Activated CD8-positive, alpha-beta T cell treated with anti-CD3 and anti-CD28 coated beads for 36 hours (primary cell): ENCODE data around the gene ABCC3. TPM values are rescaled to one million over a fixed set of nuclear protein-coding genes. Genes with fewer than 3 reads are reported as not detected.

Experiments used
- ATAC-seq: fragments of 200-7000 bp; cut with Tn5 transposase; one replicate; pipeline ENCODE4 v1.10.0; 2021; ENCODE audit warnings: mild to moderate bottlenecking, moderate library complexity
- CTCF ChIA-PET: fragments of 350-600 bp; sonication (Branson Sonifier 250); formaldehyde crosslinking; loops from one replicate; lab custom pipeline; 2021; ENCODE audit warnings: antibody characterized with exemption; lab: Charles Lee
- POLR2A ChIA-PET: fragments of 350-600 bp; sonication (Branson Sonifier 250); formaldehyde crosslinking; loops from one replicate; lab custom pipeline; 2021; ENCODE audit warnings: antibody characterized with exemption; lab: Charles Lee
- DNase-seq: peaks from one replicate; pipeline ENCODE4 v3.0.0-alpha.2; 2020
- H3K27ac Mint-ChIP-seq: one replicate; pipeline ENCODE4 v1.8.0; 2021; ENCODE audit warnings: mild to moderate bottlenecking, mixed read lengths
- H3K27me3 Mint-ChIP-seq: one replicate; pipeline ENCODE4 v1.8.0; 2021; ENCODE audit warnings: mixed read lengths
- H3K36me3 Mint-ChIP-seq: one replicate; pipeline ENCODE4 v1.8.0; 2021; ENCODE audit warnings: low read depth, mixed read lengths
- H3K4me1 Mint-ChIP-seq: one replicate; pipeline ENCODE4 v1.8.0; 2021; ENCODE audit warnings: low read depth, mixed read lengths
- H3K4me3 Mint-ChIP-seq: one replicate; pipeline ENCODE4 v1.8.0; 2021; ENCODE audit warnings: mild to moderate bottlenecking, moderate library complexity, mixed read lengths
- H3K9me3 Mint-ChIP-seq: one replicate; pipeline ENCODE4 v1.8.0; 2021; ENCODE audit warnings: mixed read lengths
- intact Hi-C: fragments of 100-400 bp; cut with micrococcal nuclease; formaldehyde crosslinking; loops from one replicate; pipeline ENCODE4 v1.10.0; 2022
- total RNA-seq, 2 experiments: library from RNA; stranded (reverse); gene quantifications; one replicate each; pipeline ENCODE4 v1.2.3, GENCODE V29; 2021
- TF ChIP-seq, protein P1 (sequence below): fragments of 200-600 bp; IDR thresholded peaks from one replicate; pipeline ENCODE4 v1.8.0; 2022; ENCODE audit warnings: antibody characterized with exemption, mild to moderate bottlenecking

ABCC3 gene
- total RNA-seq, 2 experiments from 2014 or later, result not detected

DNA sequence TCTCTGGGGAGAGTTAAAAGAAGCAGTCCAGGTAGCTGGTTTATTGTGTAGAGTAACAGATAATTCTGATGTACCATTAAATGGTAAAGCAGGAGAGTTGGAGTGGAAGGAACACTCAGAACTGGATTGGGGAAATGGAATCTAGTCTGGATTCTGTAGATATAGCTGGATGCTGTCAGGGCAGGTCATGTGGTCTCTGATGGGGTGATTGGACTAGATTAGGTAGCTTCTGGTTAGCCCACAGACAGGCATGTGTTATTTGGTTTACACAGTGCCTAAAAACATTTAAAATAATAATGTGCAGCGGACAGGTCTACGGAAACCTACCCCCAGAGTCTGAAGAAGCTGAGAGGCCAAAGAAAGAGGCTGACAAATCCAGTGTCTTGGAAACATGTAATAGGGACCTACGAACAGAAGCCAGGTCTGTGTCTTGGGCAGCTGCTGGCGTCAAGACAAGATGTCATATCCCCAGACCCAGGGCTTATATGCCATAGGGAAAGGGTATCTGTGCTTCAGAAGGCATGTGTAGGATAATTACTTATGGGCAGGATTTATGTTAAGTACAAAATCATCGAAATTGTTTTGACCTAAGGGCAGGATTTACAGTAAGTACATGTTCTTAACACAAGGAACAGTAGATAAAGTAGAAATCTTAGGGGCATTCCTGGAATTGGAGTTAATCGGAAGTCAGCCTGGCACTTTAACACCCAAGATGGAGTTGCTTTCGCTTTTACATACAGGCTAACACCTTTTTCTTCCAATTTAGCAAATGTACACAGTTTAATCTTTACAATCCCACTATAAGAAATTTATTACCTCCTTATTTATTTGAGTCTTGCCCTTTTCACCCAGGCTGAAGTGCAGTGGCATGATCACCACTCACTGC, 97.1 kb downstream of the ABCC3 start:
- H3K4me1 Mint-ChIP-seq, result peaks cover 64% of the 10 kb centered on the region
- DNase-seq, result no peak
- intact Hi-C loops, result no loop called here
- H3K4me3 Mint-ChIP-seq, result no peak overlapping the region
- TF ChIP-seq, protein P1, sequence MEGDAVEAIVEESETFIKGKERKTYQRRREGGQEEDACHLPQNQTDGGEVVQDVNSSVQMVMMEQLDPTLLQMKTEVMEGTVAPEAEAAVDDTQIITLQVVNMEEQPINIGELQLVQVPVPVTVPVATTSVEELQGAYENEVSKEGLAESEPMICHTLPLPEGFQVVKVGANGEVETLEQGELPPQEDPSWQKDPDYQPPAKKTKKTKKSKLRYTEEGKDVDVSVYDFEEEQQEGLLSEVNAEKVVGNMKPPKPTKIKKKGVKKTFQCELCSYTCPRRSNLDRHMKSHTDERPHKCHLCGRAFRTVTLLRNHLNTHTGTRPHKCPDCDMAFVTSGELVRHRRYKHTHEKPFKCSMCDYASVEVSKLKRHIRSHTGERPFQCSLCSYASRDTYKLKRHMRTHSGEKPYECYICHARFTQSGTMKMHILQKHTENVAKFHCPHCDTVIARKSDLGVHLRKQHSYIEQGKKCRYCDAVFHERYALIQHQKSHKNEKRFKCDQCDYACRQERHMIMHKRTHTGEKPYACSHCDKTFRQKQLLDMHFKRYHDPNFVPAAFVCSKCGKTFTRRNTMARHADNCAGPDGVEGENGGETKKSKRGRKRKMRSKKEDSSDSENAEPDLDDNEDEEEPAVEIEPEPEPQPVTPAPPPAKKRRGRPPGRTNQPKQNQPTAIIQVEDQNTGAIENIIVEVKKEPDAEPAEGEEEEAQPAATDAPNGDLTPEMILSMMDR, result no peak
- H3K27ac Mint-ChIP-seq, result peak overlapping the region; percentile 67
- ChIA-PET POLR2A (interaction anchor here (0.6 to 1.4 kb wide), 4 partner anchors 10 to 27 kb away, joined by 3 to 8 read pairs (median 4); partner anchors contain the start of gene LUC7L3), CTCF (no interaction called here)
- ATAC-seq, result peak; percentile 34
- no peaks in the 10 kb centered on the region for H3K27me3 Mint-ChIP-seq
- H3K36me3 Mint-ChIP-seq, result peaks cover 16% of the 10 kb centered on the region
- no peaks in the 10 kb centered on the region for H3K9me3 Mint-ChIP-seq

DNA sequence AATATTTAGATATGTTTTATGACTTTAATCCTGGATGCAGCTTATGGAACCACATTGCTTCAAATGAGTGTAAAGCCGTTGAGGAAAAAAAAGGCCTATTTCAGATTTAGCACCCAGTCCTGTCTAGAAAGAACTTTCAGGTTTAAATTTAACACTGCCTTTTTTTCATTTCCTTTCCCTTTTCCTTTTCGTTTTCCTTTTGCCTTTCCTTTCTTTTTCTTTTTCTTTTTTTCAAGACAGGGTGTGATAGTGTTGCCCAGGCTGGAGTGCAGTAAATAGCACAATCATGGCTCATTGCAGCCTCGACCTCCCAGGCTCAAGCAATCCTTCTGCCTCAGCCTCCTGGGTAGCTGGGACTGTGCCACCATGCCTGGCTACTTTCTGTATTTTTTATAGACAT, 100.6 kb downstream of the ABCC3 start:
- Mint-ChIP-seq H3K4me3 (no peak overlapping the region), H3K36me3 (peaks cover 36% of the 10 kb centered on the region), H3K27me3 (no peaks in the 10 kb centered on the region), H3K9me3 (no peaks in the 10 kb centered on the region), H3K27ac (peak overlapping the region; percentile 77), H3K4me1 (peaks cover 67% of the 10 kb centered on the region)
- DNase-seq, result no peak
- intact Hi-C loops, result no loop called here
- TF ChIP-seq, protein P1, result no peak
- ChIA-PET CTCF (interaction anchor here (1.1 kb wide), 1 partner anchor 40 kb away, joined by 3 read pairs; no protein-coding TSS in a partner anchor), POLR2A (interaction anchor here (0.6 kb wide), 1 partner anchor 56 kb away, joined by 3 read pairs; no protein-coding TSS in a partner anchor)
- no peak for ATAC-seq

DNA sequence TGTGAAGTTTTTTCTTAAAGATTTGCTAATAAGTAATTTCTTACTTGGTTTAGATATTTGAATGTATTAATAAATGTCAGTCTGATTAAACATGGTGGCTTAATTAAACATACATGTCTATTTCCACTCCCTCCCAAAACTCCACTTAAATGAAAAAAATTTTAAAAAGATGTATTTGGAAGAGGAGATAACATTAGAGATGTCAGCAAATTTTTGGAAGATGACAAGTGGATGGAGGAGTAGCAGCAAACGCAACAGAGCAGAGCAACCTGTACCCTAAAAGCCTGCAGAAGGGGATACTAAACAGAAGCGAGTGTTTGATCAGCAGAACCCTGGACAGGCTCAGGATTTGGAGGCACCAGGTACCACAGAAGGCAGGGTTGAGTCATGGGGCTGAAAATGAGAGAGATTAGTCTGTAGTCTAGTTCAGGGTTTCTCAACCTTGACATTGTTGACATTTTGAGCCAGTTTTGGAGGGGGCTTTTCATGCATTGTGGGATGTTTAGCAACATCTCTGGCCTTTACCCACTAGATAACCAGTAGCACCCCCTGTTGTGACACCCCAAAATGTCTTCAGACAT, 102.5 kb downstream of the ABCC3 start:
- Mint-ChIP-seq H3K36me3 (peaks cover 45% of the 10 kb centered on the region), H3K27ac (peak overlapping the region; percentile 40), H3K4me3 (no peak overlapping the region), H3K9me3 (no peaks in the 10 kb centered on the region), H3K4me1 (peaks cover 53% of the 10 kb centered on the region), H3K27me3 (no peaks in the 10 kb centered on the region)
- ATAC-seq (peak; percentile 77), DNase-seq (peak; percentile 39)
- ChIA-PET CTCF (no interaction called here), POLR2A (no interaction called here)
- TF ChIP-seq, protein P1, result no peak
- intact Hi-C loops, result no loop called here

DNA sequence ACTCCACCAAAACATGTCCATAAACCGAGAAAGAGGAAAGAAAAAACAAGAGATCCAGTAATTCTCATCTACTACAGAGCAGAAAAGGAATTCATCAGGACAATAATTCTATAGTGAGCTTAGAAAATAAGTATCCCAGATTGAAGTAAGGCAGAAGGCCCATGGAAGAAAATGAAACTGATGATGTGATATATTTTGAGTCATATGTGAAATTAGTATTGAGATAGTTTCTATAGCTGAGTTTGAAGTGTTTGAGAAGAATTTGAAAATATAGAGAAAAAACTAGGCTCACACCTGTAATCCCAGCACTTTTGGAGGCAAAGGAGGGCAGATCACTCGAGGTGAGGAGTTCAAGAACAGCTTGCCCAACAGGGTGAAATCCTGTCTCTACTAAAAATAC, 104.4 kb downstream of the ABCC3 start:
- no peak for ATAC-seq
- H3K36me3 Mint-ChIP-seq, result peaks cover 58% of the 10 kb centered on the region
- POLR2A ChIA-PET, result interaction anchor here (0.9 to 1.8 kb wide), 2 partner anchors 10 to 13 kb away, joined by 3 to 7 read pairs; no protein-coding TSS in a partner anchor

More for the DNA sequence above, 104.4 kb downstream of the ABCC3 start:
- CTCF ChIA-PET, result interaction anchor here (0.7 to 1.2 kb wide), 3 partner anchors 11 to 41 kb away, joined by 3 read pairs; no protein-coding TSS in a partner anchor
- intact Hi-C loops, result no loop called here
- Mint-ChIP-seq H3K4me1 (peaks cover 46% of the 10 kb centered on the region), H3K9me3 (no peaks in the 10 kb centered on the region), H3K4me3 (no peak overlapping the region), H3K27me3 (no peaks in the 10 kb centered on the region), H3K27ac (peak overlapping the region; percentile 71)
- DNase-seq, result no peak
- TF ChIP-seq, protein P1, result no peak

Other genes with a start within 250 kb of the ABCC3 start
- 10 to 100 TPM; 70.6 to 71.0 TPM for gene LRRC59, start 237.4 kb upstream of the ABCC3 start, total RNA-seq
- 10 to 100 TPM; 14.5 to 17.5 TPM for gene ACSF2, start 208.7 kb upstream of the ABCC3 start, total RNA-seq
- gene CHAD, start 166.0 kb upstream of the ABCC3 start, total RNA-seq, result not detected
- gene RSAD1, start 156.0 kb upstream of the ABCC3 start, total RNA-seq, result 10 to 100 TPM; 39.2 to 40.7 TPM
- 1 to 10 TPM; 6.7 to 6.9 TPM for gene MYCBPAP, start 126.4 kb upstream of the ABCC3 start, total RNA-seq
- gene EPN3, start 102.1 kb upstream of the ABCC3 start, total RNA-seq, result not detected
- gene SPATA20, start 87.7 kb upstream of the ABCC3 start, total RNA-seq, result 10 to 100 TPM; 29.0 to 36.2 TPM
- gene CACNA1G, start 74.2 kb upstream of the ABCC3 start, total RNA-seq, result under 1 TPM in 1 of 2 experiments, not detected in 1; 0.13 TPM
- 10 to 100 TPM; 26.3 to 27.3 TPM for gene ANKRD40, start 73.0 kb downstream of the ABCC3 start, total RNA-seq
- 100 to 1,000 TPM; 148 to 160 TPM for gene LUC7L3, start 84.7 kb downstream of the ABCC3 start, total RNA-seq
- not detected for gene ANKRD40CL, start 132.6 kb downstream of the ABCC3 start, total RNA-seq
- gene WFIKKN2, start 200.7 kb downstream of the ABCC3 start, total RNA-seq, result not detected
- 10 to 100 TPM; 34.4 to 40.5 TPM for gene TOB1, start 231.5 kb downstream of the ABCC3 start, total RNA-seq